MM.1S (cell line): ENCODE measurements around the gene RADIL.

Experiments
- DNase-seq: peaks from one replicate; pipeline ENCODE4 v3.0.0-alpha.2; 2015
- H2AFZ ChIP-seq: fragments of 300-600 bp; sonication (generic); 2 replicates; pipeline ENCODE4 v1.6.0; 2016; ENCODE audit warnings: antibody characterized with exemption, low read length
- H3F3A ChIP-seq: fragments of 300-600 bp; sonication (generic); 2 replicates; pipeline ENCODE4 v1.6.1; 2016; ENCODE audit warnings: mild to moderate bottlenecking, antibody characterized with exemption, low read length, moderate library complexity, mixed read lengths; ENCODE audit not compliant: insufficient read depth
- H3K27ac ChIP-seq: fragments of 300-600 bp; sonication (generic); 2 replicates; pipeline ENCODE4 v1.5.1; 2016; ENCODE audit warnings: mild to moderate bottlenecking, low read length
- H3K27me3 ChIP-seq: fragments of 300-600 bp; sonication (generic); replicated peaks from 2 replicates; pipeline ENCODE4 v1.6.0; 2016; ENCODE audit warnings: low read length; ENCODE audit not compliant: insufficient read depth
- H3K36me3 ChIP-seq: fragments of 300-600 bp; sonication (generic); replicated peaks from 2 replicates; pipeline ENCODE4 v1.6.1; 2016; ENCODE audit warnings: mild to moderate bottlenecking, low read length, mixed read lengths; ENCODE audit not compliant: insufficient read depth
- H3K4me1 ChIP-seq: fragments of 300-600 bp; sonication (generic); 2 replicates; pipeline ENCODE4 v1.6.1; 2016; ENCODE audit warnings: low read length, mixed read lengths
- H3K4me2 ChIP-seq: fragments of 300-600 bp; sonication (generic); 2 replicates; pipeline ENCODE4 v1.6.0; 2016; ENCODE audit warnings: low read depth, low read length
- H3K4me3 ChIP-seq: fragments of 300-600 bp; sonication (generic); 2 replicates; pipeline ENCODE4 v1.5.1; 2016; ENCODE audit warnings: low read length, mixed read lengths
- H3K79me2 ChIP-seq: fragments of 300-600 bp; sonication (generic); 2 replicates; pipeline ENCODE4 v1.6.1; 2016; ENCODE audit warnings: mixed run types, low read length, mixed read lengths
- H3K9ac ChIP-seq: fragments of 300-600 bp; sonication (generic); 2 replicates; pipeline ENCODE4 v1.6.1; 2016; ENCODE audit warnings: low read length, mixed read lengths
- H3K9me2 ChIP-seq: fragments of 300-600 bp; sonication (generic); replicated peaks from 2 replicates; pipeline ENCODE4 v1.6.1; 2016; ENCODE audit warnings: mild to moderate bottlenecking, low read length, mixed read lengths; ENCODE audit not compliant: insufficient read depth
- H3K9me3 ChIP-seq: fragments of 300-600 bp; sonication (generic); replicated peaks from 2 replicates; pipeline ENCODE4 v1.6.1; 2016; ENCODE audit warnings: mild to moderate bottlenecking, low read length, mixed read lengths; ENCODE audit not compliant: insufficient read depth
- H4K20me1 ChIP-seq: fragments of 300-600 bp; sonication (generic); 2 replicates; pipeline ENCODE4 v1.6.1; 2016; ENCODE audit warnings: mild to moderate bottlenecking, low read length, moderate library complexity, mixed read lengths; ENCODE audit not compliant: insufficient read depth
- CTCF ChIP-seq: fragments of 300-600 bp; sonication (generic); IDR thresholded peaks from 2 replicates; pipeline ENCODE4 v1.5.1; 2016; ENCODE audit warnings: antibody characterized with exemption, low read length, mixed read lengths
- EZH2 ChIP-seq: fragments of 300-600 bp; sonication (generic); optimal IDR thresholded peaks from 2 replicates; pipeline ENCODE3; 2017; ENCODE audit warnings: low read depth, mild to moderate bottlenecking, antibody characterized with exemption, low read length, mixed read lengths
- EZH2phosphoT487 ChIP-seq: fragments of 300-600 bp; sonication (generic); IDR thresholded peaks from 2 replicates; pipeline ENCODE4 v1.6.1; 2018; ENCODE audit warnings: antibody characterized with exemption, low read length

The RADIL gene

GRCh38 chr7:4755045-4755444 is 128.5 kb downstream of the RADIL start:
- H3F3A ChIP-seq: no peaks in the 10 kb centered on the region
- no peak overlapping the region for H3K4me2 ChIP-seq
- TF ChIP-seq EZH2 (no peak), EZH2phosphoT487 (no peak), CTCF (no peak)
- H3K4me3 ChIP-seq: no peak overlapping the region
- H4K20me1 ChIP-seq: no peaks in the 10 kb centered on the region
- no peak overlapping the region for H2AFZ ChIP-seq
- no peak overlapping the region for H3K27ac ChIP-seq
- no peaks in the 10 kb centered on the region for H3K27me3 ChIP-seq
- H3K9ac ChIP-seq: no peak overlapping the region
- H3K9me2 ChIP-seq: no peaks in the 10 kb centered on the region
- H3K79me2 ChIP-seq: peaks cover 22% of the 10 kb centered on the region
- H3K36me3 ChIP-seq: no peaks in the 10 kb centered on the region; the same call in 1 of the 2 replicates
- no peak for DNase-seq
- H3K9me3 ChIP-seq: no peaks in the 10 kb centered on the region
- 0 out of 2 replicates have a peak, but pooled peaks cover 4% of the 10 kb centered on the region for H3K4me1 ChIP-seq

- Histone ChIP-seq H3K4me1 (0 out of 2 replicates have a peak, but pooled peaks cover 4% of the 10 kb centered on the region), H3K27me3 (no peaks in the 10 kb centered on the region), H3K27ac (no peak overlapping the region), H3K36me3 (no peaks in the 10 kb centered on the region; the same call in 1 of the 2 replicates), H3K4me3 (no peak overlapping the region), H3K9me2 (no peaks in the 10 kb centered on the region), H2AFZ (no peak overlapping the region), H3F3A (no peaks in the 10 kb centered on the region), H3K9me3 (no peaks in the 10 kb centered on the region), H3K4me2 (no peak overlapping the region), H3K9ac (no peak overlapping the region), H4K20me1 (no peaks in the 10 kb centered on the region), H3K79me2 (peaks cover 27% of the 10 kb centered on the region)
- TF ChIP-seq EZH2: no peak
- TF ChIP-seq EZH2phosphoT487: no peak
- TF ChIP-seq CTCF: no peak
- no peak for DNase-seq
These were observed 129.0 kb downstream of the RADIL start for GRCh38 chr7:4754433-4755010.

- Histone ChIP-seq H3K4me3 (no peak overlapping the region), H3K27me3 (no peaks in the 10 kb centered on the region), H3K9me2 (no peaks in the 10 kb centered on the region), H3K27ac (no peak overlapping the region), H3K4me1 (0 out of 2 replicates have a peak, but pooled peaks cover 4% of the 10 kb centered on the region), H3F3A (no peaks in the 10 kb centered on the region), H4K20me1 (no peaks in the 10 kb centered on the region), H3K79me2 (peaks cover 34% of the 10 kb centered on the region), H3K9ac (no peak overlapping the region), H3K4me2 (no peak overlapping the region), H3K9me3 (no peaks in the 10 kb centered on the region), H3K36me3 (no peaks in the 10 kb centered on the region; the same call in 1 of the 2 replicates), H2AFZ (no peak overlapping the region)
- DNase-seq: peak; percentile 73
- TF ChIP-seq EZH2 (no peak), CTCF (peak; percentile 89), EZH2phosphoT487 (no peak)
These were observed 129.7 kb downstream of the RADIL start for GRCh38 chr7:4753598-4754432.
